Measurements from ENCODE around the gene DMXL2.
"Not testable (repeated sequence)": the region's sequence is repeated elsewhere in the genome, so short reads cannot be mapped to it uniquely, and the experiment has no call there.

DMXL2 gene

DNA sequence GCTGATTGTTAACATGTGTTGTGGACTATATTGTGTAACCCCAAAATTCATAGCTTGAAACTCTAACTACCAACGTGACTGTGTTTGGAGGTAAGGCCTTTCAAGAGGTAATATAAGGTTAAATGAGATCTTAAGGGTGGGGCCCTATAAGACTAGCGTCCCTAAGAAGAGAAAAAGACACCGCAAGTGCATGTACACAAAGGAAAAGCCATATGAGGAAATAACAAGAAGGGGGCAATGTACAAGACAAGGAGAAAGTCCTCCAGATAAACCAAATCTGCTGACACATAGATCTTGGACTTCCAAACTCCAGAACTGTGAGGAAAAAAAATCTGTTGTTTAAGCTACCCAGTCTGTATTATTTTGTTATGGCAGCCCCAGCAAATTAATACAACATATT, 8.6 kb downstream of the DMXL2 start:
- no peaks in the 10 kb centered on the region for H3K27me3 Mint-ChIP-seq (ENCODE audit: low read depth)
- no peak for DNase-seq (ENCODE audit: low spot score)
- no peaks in the 10 kb centered on the region for H3K4me1 Mint-ChIP-seq (ENCODE audit: low read depth)
- no peak overlapping the region for H3K27ac Mint-ChIP-seq
- H3K4me3 Mint-ChIP-seq = no peak overlapping the region
- H3K9me3 Mint-ChIP-seq = peaks cover 8% of the 10 kb centered on the region
- H3K36me3 Mint-ChIP-seq (ENCODE audit: low read depth) = no peaks in the 10 kb centered on the region

DNA sequence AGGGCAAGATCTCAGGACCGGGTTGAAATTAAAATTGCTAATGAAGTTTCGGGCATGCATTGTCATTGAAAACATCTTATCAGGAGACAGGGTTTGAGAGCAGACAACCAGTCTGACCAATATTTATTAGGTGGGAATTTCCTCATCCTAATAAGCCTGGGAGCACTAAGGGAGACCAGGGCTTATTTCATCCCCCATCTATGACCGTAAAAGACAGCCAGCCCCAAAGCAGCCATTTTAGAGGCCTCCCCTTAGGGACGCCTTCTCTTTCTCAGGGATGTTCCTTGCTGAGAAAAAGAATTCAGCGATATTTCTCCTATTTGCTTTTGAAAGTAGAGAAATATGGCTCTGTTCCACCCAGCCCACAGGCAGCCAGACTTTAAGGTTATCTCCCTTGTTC, 9.9 kb downstream of the DMXL2 start:
- not testable (repeated sequence) for H3K9me3 Mint-ChIP-seq; H3K4me3 Mint-ChIP-seq; DNase-seq (ENCODE audit: low spot score); H3K27me3 Mint-ChIP-seq (ENCODE audit: low read depth); H3K27ac Mint-ChIP-seq; H3K4me1 Mint-ChIP-seq (ENCODE audit: low read depth); H3K36me3 Mint-ChIP-seq (ENCODE audit: low read depth)

DNA sequence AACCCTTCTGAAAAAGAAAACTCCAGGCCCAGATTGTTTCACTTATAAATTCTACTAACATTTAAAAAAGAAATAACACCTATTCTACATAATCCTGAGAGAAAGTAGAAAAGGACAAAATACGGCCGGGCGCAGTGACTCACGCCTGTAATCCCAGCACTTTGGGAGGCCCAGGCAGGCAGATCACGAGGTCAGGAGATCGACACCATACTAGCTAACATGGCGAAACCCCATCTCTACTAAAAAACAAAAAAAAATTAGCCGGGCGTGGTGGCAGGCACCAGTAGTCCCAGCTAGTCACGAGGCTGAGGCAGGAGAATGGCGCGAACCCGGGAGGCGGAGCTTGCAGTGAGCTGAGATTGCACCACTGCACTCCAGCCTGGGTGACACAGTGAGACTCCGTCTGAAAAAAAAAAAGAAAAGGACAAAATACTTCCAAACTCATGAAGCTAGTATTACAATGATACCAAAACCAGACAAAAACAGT, 19.1 kb downstream of the DMXL2 start:
- not testable (repeated sequence) for H3K4me1 Mint-ChIP-seq (ENCODE audit: low read depth); H3K36me3 Mint-ChIP-seq (ENCODE audit: low read depth); H3K27me3 Mint-ChIP-seq (ENCODE audit: low read depth); H3K27ac Mint-ChIP-seq; H3K9me3 Mint-ChIP-seq; DNase-seq (ENCODE audit: low spot score); H3K4me3 Mint-ChIP-seq

DNA sequence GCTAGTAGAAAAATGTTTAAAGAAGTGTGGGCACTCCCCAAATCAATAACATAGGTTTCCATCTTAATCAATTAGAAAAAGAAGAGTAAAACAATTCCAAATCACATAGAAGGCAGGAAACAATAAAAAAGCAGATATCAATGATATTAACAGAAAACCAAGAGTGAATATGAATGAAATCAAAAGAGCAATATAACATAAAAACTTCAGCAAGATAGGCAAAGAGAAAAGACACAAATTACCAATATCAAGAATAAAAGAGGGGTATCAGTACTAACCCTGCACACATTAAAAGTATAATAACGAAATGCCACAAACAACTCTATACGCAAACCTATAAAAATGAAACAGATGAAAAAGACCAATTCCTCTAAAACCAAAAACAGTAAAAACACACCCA, 19.6 kb downstream of the DMXL2 start:
- Mint-ChIP-seq H3K27me3 (ENCODE audit: low read depth) (peaks cover 2% of the 10 kb centered on the region), H3K4me3 (no peak overlapping the region), H3K27ac (no peak overlapping the region), H3K4me1 (ENCODE audit: low read depth) (no peaks in the 10 kb centered on the region), H3K36me3 (ENCODE audit: low read depth) (no peaks in the 10 kb centered on the region), H3K9me3 (no peaks in the 10 kb centered on the region)
- DNase-seq (ENCODE audit: low spot score) = no peak

DNA sequence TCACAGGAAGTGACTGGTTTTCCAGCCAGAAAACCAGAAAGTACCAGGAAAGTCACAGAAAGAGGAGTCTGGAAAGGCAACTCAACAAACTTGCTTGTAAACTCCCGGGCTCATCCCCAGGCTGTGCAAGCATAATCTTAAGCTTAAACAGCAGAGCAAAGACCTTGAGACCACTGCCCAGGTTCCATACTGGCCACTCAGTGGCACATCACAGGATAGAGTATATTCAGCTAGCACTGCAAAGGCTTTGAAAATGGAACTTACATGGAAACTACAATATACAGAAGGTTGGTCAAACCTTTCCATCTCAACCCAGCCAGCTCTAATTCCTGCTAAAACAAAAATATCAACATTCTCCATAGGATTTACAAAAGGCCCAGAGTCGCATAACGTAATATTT, 20.1 kb downstream of the DMXL2 start:
- Mint-ChIP-seq H3K4me3 (no peak overlapping the region), H3K9me3 (no peaks in the 10 kb centered on the region), H3K36me3 (ENCODE audit: low read depth) (no peaks in the 10 kb centered on the region), H3K4me1 (ENCODE audit: low read depth) (no peaks in the 10 kb centered on the region), H3K27ac (no peak overlapping the region), H3K27me3 (ENCODE audit: low read depth) (peaks cover 2% of the 10 kb centered on the region)
- DNase-seq (ENCODE audit: low spot score) = no peak

DNA sequence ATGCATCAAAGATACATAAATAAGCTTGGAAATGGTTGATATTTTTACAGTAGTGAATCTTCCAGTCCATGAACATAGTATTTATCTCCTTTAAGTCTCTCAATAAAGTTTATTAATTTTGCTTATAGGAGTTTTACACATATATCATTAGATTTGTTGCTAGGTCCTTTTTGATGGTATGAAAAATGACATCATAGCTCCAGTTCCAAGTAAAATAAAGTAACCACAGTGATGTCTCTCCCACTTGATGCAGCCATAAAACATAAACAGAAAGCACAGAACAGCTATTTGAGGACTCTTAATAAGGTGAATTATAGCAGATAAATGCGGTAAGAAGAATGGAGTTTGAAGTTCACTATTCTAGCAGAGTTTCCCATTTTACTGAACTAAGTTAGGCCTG, 20.8 kb downstream of the DMXL2 start:
- no peak overlapping the region for H3K27ac Mint-ChIP-seq
- peaks cover 2% of the 10 kb centered on the region for H3K27me3 Mint-ChIP-seq (ENCODE audit: low read depth)

DNA sequence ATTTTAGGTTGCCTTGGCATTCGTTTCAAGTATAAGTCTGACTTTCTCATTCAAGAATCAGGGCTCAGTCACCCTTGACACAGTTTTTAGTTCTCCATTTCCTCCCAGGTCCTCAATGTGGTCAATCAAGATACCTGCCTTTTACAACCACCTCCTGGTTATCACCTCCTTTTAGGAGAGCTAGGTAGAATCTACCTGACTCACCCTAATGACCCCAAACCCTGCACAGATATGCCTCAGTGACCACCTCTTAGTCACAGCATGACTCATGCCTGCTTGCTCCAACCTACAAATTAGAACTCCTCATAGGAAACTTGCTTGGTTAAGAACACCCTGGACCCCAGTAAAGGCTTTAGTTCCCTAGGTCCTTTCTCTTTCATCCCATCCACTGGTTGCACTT, 22.5 kb downstream of the DMXL2 start:
- DNase-seq (ENCODE audit: low spot score) = no peak
- Mint-ChIP-seq H3K4me3 (no peak overlapping the region), H3K9me3 (no peaks in the 10 kb centered on the region), H3K27me3 (ENCODE audit: low read depth) (peaks cover 2% of the 10 kb centered on the region), H3K36me3 (ENCODE audit: low read depth) (no peaks in the 10 kb centered on the region), H3K27ac (no peak overlapping the region), H3K4me1 (ENCODE audit: low read depth) (no peaks in the 10 kb centered on the region)

More for the DNA sequence above, 20.8 kb downstream of the DMXL2 start:
- no peaks in the 10 kb centered on the region for H3K9me3 Mint-ChIP-seq
- no peaks in the 10 kb centered on the region for H3K36me3 Mint-ChIP-seq (ENCODE audit: low read depth)
- H3K4me1 Mint-ChIP-seq (ENCODE audit: low read depth) = no peaks in the 10 kb centered on the region
- DNase-seq (ENCODE audit: low spot score) = no peak
- no peak overlapping the region for H3K4me3 Mint-ChIP-seq

DNA sequence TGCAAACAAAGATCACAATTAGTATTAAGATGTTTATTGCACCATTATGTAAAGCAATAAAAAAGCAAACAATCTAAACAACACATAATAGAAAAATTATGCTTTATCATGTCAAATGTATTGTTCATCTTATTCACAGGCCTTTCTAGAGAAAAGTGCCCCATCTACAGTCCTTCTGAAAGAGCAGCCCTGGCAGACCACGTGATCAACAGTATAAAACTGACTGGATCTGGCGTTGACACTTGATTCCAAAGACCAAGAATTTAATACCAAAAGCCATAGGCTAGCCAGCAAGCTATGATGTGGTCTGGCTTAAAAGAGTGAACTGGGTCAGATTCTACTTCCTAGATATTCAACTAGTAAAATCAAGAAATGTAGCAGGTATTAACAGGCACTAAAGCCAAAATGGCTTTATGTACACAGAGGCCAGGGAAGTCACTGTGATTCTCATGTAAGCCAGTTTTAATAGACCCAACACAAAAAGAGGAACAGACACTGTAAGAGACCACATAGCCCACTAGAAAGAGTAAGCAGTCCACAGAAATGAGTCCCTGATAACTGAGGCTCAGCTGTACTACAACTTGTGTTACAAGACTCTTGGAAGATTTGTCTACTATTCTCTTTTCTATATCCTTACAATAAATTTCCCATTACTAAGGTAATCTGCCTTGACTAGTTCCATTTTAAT, 32.5 kb downstream of the DMXL2 start:
- Mint-ChIP-seq H3K4me3 (no peak overlapping the region), H3K27me3 (ENCODE audit: low read depth) (no peaks in the 10 kb centered on the region), H3K36me3 (ENCODE audit: low read depth) (no peaks in the 10 kb centered on the region), H3K9me3 (peaks cover 23% of the 10 kb centered on the region), H3K4me1 (ENCODE audit: low read depth) (no peaks in the 10 kb centered on the region), H3K27ac (no peak overlapping the region)
- no peak for DNase-seq (ENCODE audit: low spot score)

DNA sequence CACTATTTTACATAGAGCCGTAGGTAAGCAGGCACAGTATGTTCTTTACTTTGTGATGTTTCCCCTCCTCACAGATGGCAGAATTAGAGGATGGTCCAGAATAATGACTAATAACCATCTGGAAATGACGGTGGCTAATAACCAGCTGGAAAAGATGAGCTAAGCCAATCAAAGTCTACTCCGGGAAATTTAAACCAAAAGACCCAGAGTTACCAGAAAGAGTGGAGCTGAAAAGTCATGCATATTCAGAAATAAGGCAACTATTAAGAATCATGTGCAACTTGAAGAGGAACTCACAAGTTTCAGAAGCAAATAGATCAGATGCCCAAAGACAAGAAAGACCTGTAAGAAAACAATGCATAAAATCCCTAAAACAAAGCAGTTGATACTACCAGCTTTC, 33.6 kb downstream of the DMXL2 start:
- DNase-seq (ENCODE audit: low spot score) = no peak
- no peaks in the 10 kb centered on the region for H3K36me3 Mint-ChIP-seq (ENCODE audit: low read depth)
- H3K4me1 Mint-ChIP-seq (ENCODE audit: low read depth) = no peaks in the 10 kb centered on the region

DNA sequence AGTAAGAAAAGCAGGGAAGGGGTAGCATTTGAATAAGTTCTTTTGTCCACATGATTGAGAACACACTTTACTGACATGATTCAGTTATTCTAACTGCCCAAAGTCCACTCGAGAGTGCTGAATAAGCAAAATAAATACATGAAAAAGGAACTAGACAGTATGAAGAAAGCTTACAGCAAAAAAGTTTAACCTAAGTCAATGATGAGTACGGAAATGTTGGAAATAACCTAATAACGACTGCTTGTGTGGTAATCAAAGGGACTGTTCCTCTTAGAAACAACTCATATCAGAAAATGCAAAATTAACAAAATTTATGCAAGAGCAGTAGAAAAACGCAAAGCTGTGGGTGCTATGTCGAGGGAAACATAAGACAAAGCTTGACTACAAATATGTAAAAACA, 36.6 kb downstream of the DMXL2 start:
- Mint-ChIP-seq H3K27me3 (ENCODE audit: low read depth) (no peaks in the 10 kb centered on the region), H3K4me1 (ENCODE audit: low read depth) (no peaks in the 10 kb centered on the region), H3K27ac (no peak overlapping the region), H3K4me3 (no peak overlapping the region), H3K36me3 (ENCODE audit: low read depth) (no peaks in the 10 kb centered on the region), H3K9me3 (peaks cover 16% of the 10 kb centered on the region)
- no peak for DNase-seq (ENCODE audit: low spot score)

More for the DNA sequence above, 33.6 kb downstream of the DMXL2 start:
- Mint-ChIP-seq H3K4me3 (no peak overlapping the region), H3K27ac (no peak overlapping the region), H3K9me3 (peaks cover 23% of the 10 kb centered on the region), H3K27me3 (ENCODE audit: low read depth) (no peaks in the 10 kb centered on the region)

DNA sequence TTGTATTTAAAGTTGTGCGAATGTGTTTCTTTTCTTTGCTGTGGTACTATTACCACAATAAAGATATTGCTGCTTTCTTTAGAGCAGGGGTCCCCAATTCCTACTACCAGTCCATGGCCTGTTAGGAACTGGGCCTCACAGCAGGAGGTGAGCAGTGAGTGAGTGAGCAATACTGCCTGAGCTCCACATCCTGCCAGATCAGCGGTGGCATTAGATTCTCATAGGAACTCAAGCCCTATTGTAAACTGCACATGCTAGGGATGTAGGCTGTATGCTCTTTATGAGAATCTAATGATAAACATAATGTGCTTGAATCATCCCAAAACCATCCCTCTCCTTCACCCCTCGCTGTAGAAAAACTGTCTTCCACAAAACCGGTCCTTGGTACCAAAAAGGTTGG, 41.6 kb downstream of the DMXL2 start:
- Mint-ChIP-seq H3K4me3 (no peak overlapping the region), H3K27me3 (ENCODE audit: low read depth) (no peaks in the 10 kb centered on the region), H3K27ac (no peak overlapping the region)

DNA sequence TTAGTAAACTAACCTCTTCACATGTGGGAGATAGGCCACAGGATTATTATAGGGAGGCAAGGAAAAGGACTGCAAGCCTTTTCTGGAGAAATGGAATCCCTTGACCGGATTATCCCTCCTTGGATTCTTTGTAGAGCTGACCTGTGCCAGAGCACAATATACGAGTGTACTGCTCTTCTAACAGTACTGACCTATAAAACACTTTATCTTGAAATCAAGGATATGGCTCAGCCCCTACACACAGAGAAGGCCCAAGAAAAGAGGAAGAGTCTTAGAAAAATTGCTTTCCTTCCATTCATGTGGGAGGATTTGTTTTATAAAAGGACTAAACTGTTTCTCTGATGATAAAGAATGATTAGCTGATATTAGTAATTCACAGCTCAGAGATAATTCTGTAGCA, 42.2 kb downstream of the DMXL2 start:
- no peak for DNase-seq (ENCODE audit: low spot score)
- Mint-ChIP-seq H3K4me1 (ENCODE audit: low read depth) (no peaks in the 10 kb centered on the region), H3K9me3 (peaks cover 2% of the 10 kb centered on the region), H3K4me3 (no peak overlapping the region), H3K27me3 (ENCODE audit: low read depth) (no peaks in the 10 kb centered on the region), H3K27ac (no peak overlapping the region), H3K36me3 (ENCODE audit: low read depth) (no peaks in the 10 kb centered on the region)

More for the DNA sequence above, 41.6 kb downstream of the DMXL2 start:
- no peaks in the 10 kb centered on the region for H3K4me1 Mint-ChIP-seq (ENCODE audit: low read depth)
- peaks cover 6% of the 10 kb centered on the region for H3K9me3 Mint-ChIP-seq
- no peaks in the 10 kb centered on the region for H3K36me3 Mint-ChIP-seq (ENCODE audit: low read depth)
- no peak for DNase-seq (ENCODE audit: low spot score)

DNA sequence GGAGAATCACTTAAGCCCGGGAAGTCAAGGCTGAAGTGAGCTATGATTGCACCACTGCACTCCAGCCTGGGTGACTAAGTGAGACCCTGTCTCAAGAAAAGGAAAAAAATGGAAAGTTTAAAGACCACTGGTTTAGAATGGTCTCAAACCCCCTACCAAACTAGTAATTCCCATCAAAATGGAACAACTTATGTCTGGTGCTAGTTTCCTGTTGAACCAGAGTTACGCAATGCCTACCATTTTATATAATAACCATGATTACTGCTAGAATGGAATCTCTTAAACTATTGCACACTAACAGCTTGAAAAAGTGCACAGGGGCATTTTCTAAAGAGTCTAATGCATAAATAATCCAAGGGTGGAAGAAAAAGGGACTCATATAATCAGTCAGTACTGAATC, 43.6 kb downstream of the DMXL2 start:
- H3K27me3 Mint-ChIP-seq (ENCODE audit: low read depth) = no peaks in the 10 kb centered on the region

DNA sequence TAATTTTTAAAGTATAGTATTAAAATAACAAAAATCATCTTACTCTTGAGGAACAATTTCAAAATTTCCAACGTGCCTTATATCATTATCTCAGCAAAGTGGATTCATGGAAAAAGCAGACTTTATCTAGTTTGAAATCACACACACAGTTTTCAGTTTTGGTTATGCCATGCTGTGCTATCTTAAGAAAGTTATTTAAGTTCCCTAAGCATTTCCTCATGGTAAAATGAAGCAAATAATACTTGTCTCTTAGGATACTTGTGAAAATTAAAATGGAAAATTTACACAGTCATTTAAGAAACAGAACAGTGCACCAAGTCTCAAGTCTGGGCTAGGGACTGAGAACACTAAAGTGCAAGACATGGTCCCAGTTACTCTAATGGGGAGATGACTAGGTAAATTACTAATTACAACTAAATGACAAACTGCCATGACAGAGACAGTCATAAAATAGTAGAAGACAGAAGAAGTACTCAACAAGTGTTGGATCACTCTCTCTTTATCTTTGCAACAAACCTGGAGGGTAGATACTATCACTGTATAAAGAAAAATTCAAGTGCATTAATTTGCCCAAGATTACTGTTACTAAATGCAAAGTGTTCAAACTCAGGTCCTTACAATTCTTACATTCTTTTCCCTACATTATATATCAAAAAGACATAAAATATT, 44.8 kb downstream of the DMXL2 start:
- H3K27ac Mint-ChIP-seq = no peak overlapping the region
- no peaks in the 10 kb centered on the region for H3K27me3 Mint-ChIP-seq (ENCODE audit: low read depth)
- H3K4me3 Mint-ChIP-seq = no peak overlapping the region
- no peaks in the 10 kb centered on the region for H3K4me1 Mint-ChIP-seq (ENCODE audit: low read depth)
- no peaks in the 10 kb centered on the region for H3K36me3 Mint-ChIP-seq (ENCODE audit: low read depth)
- no peak for DNase-seq (ENCODE audit: low spot score)
- H3K9me3 Mint-ChIP-seq = no peaks in the 10 kb centered on the region

More for the DNA sequence above, 43.6 kb downstream of the DMXL2 start:
- Mint-ChIP-seq H3K36me3 (ENCODE audit: low read depth) (no peaks in the 10 kb centered on the region), H3K27ac (no peak overlapping the region), H3K4me3 (no peak overlapping the region), H3K4me1 (ENCODE audit: low read depth) (no peaks in the 10 kb centered on the region), H3K9me3 (no peaks in the 10 kb centered on the region)
- DNase-seq (ENCODE audit: low spot score) = no peak
